Peyer's patch (tissue), 4 donors: ENCODE results near the gene ALDOC. TPM values are rescaled to one million over a fixed set of nuclear protein-coding genes. Genes with fewer than 3 reads are reported as not detected.
A peak's percentile ranks its signal among the peaks of the same experiment; 100 is the strongest.

ENCODE experiments used
- DNase-seq, 3 donors: peaks; one replicate each; pipeline ENCODE4 v3.0.0-alpha.2; 2017 to 2019
- H3K27ac ChIP-seq, 4 donors: fragments of 200-600 bp; sonication (generic); one replicate each; pipeline ENCODE4 v1.5.1; 2016 to 2019
- H3K27me3 ChIP-seq, 2 donors: fragments of 200-600 bp; sonication (generic); one replicate each; pipeline ENCODE4 v1.5.1; 2019
- H3K36me3 ChIP-seq, 3 donors: fragments of 200-600 bp; sonication (generic); one replicate each; pipeline ENCODE4 v1.5.1; 2016 to 2019
- H3K4me1 ChIP-seq, 4 donors: fragments of 200-600 bp; sonication (generic); one replicate each; pipeline ENCODE4 v1.5.1; 2016 to 2019
- H3K4me3 ChIP-seq, 4 donors: fragments of 200-600 bp; sonication (generic); 1 replicate in 3 of 4; 2 replicates in 1 of 4; pipeline ENCODE4 v1.5.1; 2016 to 2019; ENCODE audit warnings: mild to moderate bottlenecking in 1 of 4
- H3K9me3 ChIP-seq, 4 donors: fragments of 200-600 bp; sonication (generic); one replicate each; pipeline ENCODE4 v1.5.1; 2016 to 2019; ENCODE audit warnings: mild to moderate bottlenecking in 1 of 4
- POLR2A ChIP-seq, 2 donors: fragments of 450-650 bp; IDR thresholded peaks; one replicate each; pipeline ENCODE4 v1.5.1; 2017; ENCODE audit warnings: antibody characterized with exemption in 2 of 2, mild to moderate bottlenecking in 2 of 2, moderate library complexity in 2 of 2
- total RNA-seq, 4 donors: library from RNA; depleted of rRNA; stranded (reverse); fragments of >200 nt; gene quantifications; one replicate each; pipeline ENCODE4 v1.1.0, GENCODE V29; 2016
- TF ChIP-seq, protein P1 (sequence below), 6 experiments: fragments of 450-650 bp in 4 of 6; fragments of 200-600 bp in 2 of 6; sonication (generic) in 1 of 6; IDR thresholded peaks; one replicate each; pipeline ENCODE4 v1.5.1; 2017 to 2019; ENCODE audit warnings: antibody characterized with exemption in 6 of 6, mild to moderate bottlenecking in 3 of 6, moderate library complexity in 1 of 6

Gene ALDOC
- total RNA-seq, 4 donors from 2014 or later: 14.9 to 192 (median 120) TPM

DNA sequence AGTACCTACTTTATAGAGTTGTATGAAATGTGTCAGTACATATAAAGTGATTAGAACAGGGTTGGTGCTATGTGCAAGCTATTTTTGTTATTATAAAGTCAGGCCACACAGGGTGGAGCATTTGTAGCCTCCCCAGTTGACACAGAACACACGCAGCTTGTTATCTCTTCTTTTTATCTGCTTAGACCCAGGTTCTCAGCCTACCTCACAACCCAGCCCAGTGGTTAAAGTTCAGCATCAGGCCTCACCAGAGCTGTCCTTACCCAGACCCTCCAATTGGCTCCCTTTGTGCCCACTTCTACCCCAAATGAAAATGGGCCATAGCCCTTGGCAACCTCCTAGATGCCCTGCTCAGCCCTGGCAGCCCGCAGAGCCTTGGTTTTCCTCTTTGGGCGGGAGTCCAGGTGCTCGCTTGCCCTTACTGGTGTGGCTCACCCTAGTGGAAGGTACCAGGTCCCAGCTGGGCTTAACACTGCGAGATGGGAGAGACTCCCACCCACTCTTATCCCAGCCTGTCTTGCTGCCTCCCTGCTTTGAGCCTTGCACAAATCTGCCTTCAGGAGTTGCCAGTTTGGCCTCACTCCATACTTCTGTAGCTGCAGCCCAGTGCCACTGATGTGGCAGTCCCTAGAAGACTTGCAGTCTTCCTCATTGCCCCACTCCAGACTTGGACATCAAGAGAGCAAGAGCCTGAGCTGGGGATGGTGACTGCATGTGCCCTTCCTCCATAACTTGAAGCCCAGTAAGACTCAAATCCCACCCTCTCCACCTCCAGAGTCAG is 4.2 kb downstream of the ALDOC start:
- peak in 1 of 2 donors; percentile 35 for TF ChIP-seq POLR2A (IDR thresholded peaks at IDR 0.05)
- TF ChIP-seq, protein P1, sequence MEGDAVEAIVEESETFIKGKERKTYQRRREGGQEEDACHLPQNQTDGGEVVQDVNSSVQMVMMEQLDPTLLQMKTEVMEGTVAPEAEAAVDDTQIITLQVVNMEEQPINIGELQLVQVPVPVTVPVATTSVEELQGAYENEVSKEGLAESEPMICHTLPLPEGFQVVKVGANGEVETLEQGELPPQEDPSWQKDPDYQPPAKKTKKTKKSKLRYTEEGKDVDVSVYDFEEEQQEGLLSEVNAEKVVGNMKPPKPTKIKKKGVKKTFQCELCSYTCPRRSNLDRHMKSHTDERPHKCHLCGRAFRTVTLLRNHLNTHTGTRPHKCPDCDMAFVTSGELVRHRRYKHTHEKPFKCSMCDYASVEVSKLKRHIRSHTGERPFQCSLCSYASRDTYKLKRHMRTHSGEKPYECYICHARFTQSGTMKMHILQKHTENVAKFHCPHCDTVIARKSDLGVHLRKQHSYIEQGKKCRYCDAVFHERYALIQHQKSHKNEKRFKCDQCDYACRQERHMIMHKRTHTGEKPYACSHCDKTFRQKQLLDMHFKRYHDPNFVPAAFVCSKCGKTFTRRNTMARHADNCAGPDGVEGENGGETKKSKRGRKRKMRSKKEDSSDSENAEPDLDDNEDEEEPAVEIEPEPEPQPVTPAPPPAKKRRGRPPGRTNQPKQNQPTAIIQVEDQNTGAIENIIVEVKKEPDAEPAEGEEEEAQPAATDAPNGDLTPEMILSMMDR (IDR thresholded peaks at IDR 0.05): no peak
- Histone ChIP-seq H3K4me1 (peaks cover 0 to 54% (median 15%) of the 10 kb centered on the region in 4 donors), H3K9me3 (no peaks in the 10 kb centered on the region), H3K27me3 (no peaks in the 10 kb centered on the region), H3K36me3 (peaks cover 0 to 8% (median 0%) of the 10 kb centered on the region in 3 donors), H3K27ac (peak overlapping the region in 3 of 4 donors; percentile 82 to 91 (median 86)), H3K4me3 (peak overlapping the region in 3 of 4 donors; percentile 79 to 93 (median 89))
- peak in 1 of 3 donors; percentile 66 for DNase-seq

DNA sequence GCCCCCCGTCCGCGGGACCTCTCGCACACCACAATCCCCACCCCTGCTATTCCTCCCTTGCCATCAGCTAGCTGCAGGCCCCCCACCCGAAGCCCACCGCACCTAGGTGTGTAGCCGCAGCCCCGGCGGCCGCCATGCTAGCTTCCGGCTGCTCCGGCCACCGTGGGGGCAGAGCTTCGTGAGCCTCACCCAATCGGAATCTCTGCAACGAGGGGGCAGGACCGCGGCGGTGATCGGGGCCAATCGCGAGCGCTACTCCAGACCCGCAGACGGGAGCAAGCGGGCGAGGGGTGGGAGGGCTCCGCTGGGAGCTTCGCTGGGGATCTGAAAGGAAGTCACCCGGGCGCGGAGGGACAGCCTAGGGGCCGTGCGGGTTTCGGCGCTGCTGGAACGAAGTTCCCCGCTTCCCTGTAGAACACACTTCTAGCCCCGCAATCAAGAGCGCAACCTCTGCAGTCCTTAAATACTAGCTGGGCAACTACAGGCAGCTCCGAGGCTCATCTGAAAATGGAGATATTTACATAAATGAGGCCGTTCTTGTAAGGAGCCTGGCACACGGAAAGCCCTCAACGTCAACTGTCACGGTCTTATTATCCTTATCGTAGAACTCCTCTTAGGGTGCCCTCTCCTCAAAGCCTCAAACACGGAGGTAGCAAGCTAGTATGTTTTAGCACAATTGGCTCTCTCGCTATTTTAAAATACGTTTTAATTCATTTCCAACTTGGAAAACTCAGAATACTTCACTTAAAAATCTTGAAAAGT is 5.2 kb downstream of the ALDOC start, which contains the start of gene PIGS:
Gene PIGS, minus strand, starts transcription at position 164 of the 762 bp plus-strand sequence. Its CDS starts 28 bp downstream, at position 136.
- Histone ChIP-seq H3K27me3 (no peaks in the 10 kb centered on the region), H3K36me3 (peaks cover 0 to 17% (median 0%) of the 10 kb centered on the region in 3 donors), H3K4me1 (peaks cover 5 to 53% (median 13%) of the 10 kb centered on the region in 4 donors), H3K4me3 (peak within 1 kb of the TSS; percentile 79 to 93 (median 88)), H3K9me3 (no peaks in the 10 kb centered on the region), H3K27ac (peak within 1 kb of the TSS; percentile 82 to 91 (median 86))
- TF ChIP-seq, protein P1 (IDR thresholded peaks at IDR 0.05): no peak
- peak; percentile 87 to 94 for TF ChIP-seq POLR2A (IDR thresholded peaks at IDR 0.05)
- peak; percentile 94 to 98 (median 97) for DNase-seq

DNA sequence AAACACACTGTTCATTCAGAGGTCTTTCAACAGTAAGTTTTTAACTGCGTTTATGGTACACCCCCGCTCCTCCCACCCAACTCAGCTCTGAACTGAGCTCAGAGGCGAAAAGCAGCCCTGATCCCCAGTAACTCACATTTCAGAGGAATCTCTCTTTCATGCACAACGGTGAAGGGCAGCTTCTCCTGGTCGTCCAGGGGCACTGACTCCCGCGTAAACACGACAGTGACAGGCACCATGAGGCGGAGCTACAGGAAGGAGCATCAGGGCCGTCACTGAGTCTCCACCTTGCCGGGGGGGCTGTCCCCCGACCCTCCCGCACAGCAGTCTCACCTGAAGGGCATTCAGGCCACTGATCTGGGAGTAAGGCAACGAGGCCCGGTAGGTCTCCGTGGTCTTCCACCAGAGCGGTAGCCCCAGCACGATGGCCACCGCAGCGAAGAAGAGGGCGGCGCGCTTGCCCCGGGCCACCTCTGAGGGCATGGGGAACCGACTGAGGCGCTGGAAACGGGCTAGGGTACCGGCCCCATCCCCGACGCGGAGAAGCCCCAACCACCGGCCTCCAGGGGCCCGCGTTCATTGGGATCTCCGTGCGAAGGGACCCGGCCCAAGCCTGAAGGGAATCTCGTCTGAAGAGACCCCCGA is 5.9 kb downstream of the ALDOC start:
- Histone ChIP-seq H3K9me3 (no peaks in the 10 kb centered on the region), H3K4me3 (peak overlapping the region; percentile 79 to 93 (median 88)), H3K27me3 (no peaks in the 10 kb centered on the region), H3K27ac (peak overlapping the region; percentile 82 to 91 (median 86)), H3K4me1 (peaks cover 5 to 51% (median 13%) of the 10 kb centered on the region in 4 donors), H3K36me3 (peaks cover 0 to 20% (median 0%) of the 10 kb centered on the region in 3 donors)
- no peak for TF ChIP-seq POLR2A (IDR thresholded peaks at IDR 0.05)
- TF ChIP-seq, protein P1 (IDR thresholded peaks at IDR 0.05): no peak
- peak; percentile 65 to 78 (median 73) for DNase-seq

DNA sequence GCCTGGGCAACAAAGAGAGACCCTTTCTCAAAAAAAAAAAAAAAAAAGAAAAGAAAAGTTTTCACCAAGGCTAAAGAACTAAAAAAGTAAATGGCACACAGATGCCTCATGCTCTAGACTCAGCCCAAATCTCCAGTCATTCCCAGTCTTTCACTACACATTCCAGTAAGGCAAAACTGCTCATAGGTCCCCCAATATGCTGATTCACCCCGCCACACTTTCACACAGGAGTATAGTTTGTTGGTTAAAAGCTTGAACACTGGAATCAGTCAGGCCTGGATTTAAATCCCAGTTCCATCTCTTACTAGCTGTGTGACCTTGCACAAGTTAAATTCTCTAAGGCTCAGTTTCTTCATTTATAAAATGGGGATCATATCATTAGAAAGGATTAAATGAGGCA is 7.2 kb downstream of the ALDOC start:
- Histone ChIP-seq H3K9me3 (no peaks in the 10 kb centered on the region), H3K36me3 (peaks cover 0 to 20% (median 0%) of the 10 kb centered on the region in 3 donors), H3K27ac (no peak overlapping the region), H3K4me3 (no peak overlapping the region), H3K27me3 (no peaks in the 10 kb centered on the region), H3K4me1 (peaks cover 5 to 42% (median 13%) of the 10 kb centered on the region in 4 donors)
- DNase-seq: no peak
- no peak for TF ChIP-seq POLR2A (IDR thresholded peaks at IDR 0.05)
- TF ChIP-seq, protein P1 (IDR thresholded peaks at IDR 0.05): no peak

DNA sequence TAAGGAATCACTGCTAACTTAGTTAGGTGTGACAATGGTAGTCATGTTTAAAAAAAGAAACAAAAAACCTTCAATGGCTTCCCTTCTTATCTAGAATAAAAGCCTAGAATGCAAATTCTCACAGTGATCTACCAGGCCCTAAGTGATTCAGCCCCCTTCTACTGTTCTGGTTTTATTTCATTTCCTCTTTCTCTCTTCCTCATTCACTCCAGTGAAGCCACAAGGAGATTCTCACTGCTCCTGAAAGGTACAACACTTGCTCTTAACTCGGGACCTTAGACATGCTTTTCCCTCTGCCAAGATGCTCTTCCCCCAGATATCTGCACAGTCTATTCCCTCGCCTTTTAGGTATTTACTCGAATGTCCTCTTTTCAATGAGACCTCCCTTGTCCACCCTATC is 9.1 kb downstream of the ALDOC start:
- H3K4me1 ChIP-seq: peaks cover 4 to 30% (median 13%) of the 10 kb centered on the region in 4 donors
- no peak overlapping the region for H3K4me3 ChIP-seq
- DNase-seq: no peak
- H3K36me3 ChIP-seq: peaks cover 0 to 36% (median 0%) of the 10 kb centered on the region in 3 donors
- TF ChIP-seq, protein P1 (IDR thresholded peaks at IDR 0.05): no peak
- TF ChIP-seq POLR2A (IDR thresholded peaks at IDR 0.05): no peak
- no peaks in the 10 kb centered on the region for H3K9me3 ChIP-seq
- no peaks in the 10 kb centered on the region for H3K27me3 ChIP-seq
- no peak overlapping the region for H3K27ac ChIP-seq
